Germinal center (tissue), 1 donor: ENCODE data around the gene PRR30.
A peak's percentile ranks its signal among the peaks of the same experiment; 100 is the strongest.
"Not testable (repeated sequence)": the region's sequence is repeated elsewhere in the genome, so short reads cannot be mapped to it uniquely, and the experiment has no call there.

Experiments
- DNase-seq: peaks from one replicate; pipeline ENCODE4 v3.0.0; 2012; ENCODE audit warnings: mixed read lengths, low spot score

Gene PRR30

GRCh38 chr2:27128668-27129571 is 10.3 kb downstream of the PRR30 start:
- no peak for DNase-seq

GRCh38 chr2:27127883-27128667 is 11.1 kb downstream of the PRR30 start:
- no peak for DNase-seq

DNA sequence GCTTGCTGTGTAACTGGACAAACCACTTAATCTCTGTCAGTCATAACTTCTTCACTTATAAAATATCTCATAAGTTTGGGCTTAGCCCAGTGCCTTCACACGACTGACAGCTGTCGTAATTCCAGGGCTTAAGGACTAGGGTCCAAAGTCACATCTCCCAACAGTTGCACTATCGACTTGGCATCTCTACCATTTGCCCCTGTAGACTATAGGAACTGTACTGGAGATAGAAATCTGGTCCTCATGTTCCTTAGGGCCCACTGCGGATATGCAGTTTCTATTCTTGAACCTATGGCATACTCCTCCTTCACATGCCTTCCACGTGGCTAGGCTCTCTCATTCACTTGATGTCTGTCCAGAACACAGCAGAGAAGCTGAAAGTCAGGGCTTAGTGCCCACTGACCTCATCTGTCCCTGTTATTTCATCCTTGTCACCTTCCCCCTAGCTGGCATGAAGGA is 12.9 kb downstream of the PRR30 start:
- no peak for DNase-seq

GRCh38 chr2:27125104-27125503 is 14.1 kb downstream of the PRR30 start:
- no peak for DNase-seq

DNA sequence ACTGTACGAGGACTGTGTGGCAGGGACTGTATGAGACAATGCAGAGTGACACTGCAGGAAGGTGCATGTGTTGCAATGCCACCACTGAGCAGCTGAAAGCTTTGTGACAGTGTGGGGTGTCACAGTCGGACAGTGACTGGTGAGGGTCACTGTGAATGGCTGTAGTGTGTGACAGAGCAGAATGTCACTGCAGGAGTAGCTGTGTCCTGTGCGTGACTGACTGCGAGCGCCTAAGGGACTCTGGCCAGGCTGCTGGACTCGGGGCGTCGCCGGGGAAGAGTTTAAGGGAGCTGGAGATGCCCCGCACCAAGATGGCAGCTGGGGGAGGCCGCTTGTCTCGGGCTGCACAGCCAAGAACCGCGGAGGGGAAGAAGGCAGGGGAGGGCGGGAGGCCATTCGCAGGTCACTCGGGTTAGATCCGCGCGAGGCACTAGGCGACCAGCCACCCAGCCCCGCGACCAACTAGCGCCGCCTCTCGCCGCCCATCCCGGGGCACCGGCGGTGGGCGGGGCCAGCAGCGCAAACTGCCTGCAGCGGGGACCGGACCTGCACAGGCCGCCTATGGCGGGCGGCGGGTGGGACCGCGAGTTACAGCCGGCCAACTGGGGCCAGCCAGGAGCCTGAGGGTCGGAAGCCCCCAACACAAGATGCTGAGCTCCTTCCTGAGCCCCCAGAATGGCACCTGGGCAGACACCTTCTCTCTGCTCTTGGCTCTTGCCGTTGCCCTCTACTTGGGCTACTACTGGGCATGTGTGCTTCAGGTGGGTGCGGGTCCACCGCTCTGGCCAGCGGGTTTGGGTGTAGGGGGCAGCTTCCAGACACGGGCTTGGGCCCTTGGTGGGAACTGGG is 15.7 kb downstream of the PRR30 start, which contains the start of gene ABHD1:
TSS of gene ABHD1 (plus strand) at position 514 of the 849 bp plus-strand sequence. CDS start at position 648, 134 bp downstream.
- DNase-seq: peak; percentile 72

DNA sequence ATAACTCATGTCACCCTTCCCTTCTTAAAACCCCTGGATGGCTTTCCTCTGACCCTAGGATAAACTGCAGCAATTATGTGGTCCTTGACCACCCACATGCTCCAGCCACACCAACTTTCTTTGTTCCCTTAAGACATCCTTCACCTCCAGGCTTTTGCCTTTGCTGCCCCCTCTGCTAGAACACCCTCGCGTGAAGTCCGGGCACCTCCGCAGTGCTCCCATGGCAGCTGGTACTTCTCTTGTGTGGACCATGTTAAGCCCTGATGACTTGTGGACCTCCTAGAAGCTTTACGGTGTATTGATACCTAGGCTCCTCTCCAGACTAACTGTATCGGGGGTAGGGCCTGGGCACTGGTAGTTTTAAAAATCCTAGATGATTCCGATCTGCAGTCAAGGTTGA is 16.4 kb downstream of the PRR30 start:
- DNase-seq: no peak

DNA sequence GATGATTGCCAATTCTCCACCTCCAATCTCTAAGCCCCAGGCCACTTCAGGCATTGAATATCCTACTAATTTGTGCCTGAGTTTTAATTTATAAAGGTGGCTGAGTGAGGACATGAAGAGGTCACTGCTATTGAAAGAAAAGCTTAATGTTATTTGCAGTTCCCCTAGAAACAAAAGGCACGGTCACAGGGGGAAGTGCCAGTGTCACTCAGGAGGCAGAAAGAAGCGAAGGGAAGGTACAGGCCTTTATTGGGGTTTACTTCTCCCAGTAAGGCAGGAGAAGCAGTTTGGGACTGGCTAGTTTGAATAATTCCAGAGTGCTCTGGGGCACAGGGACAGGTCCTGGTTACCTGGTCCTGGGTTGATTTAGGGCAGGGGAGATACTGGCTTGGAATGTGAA is 17.3 kb downstream of the PRR30 start:
- no peak for DNase-seq

DNA sequence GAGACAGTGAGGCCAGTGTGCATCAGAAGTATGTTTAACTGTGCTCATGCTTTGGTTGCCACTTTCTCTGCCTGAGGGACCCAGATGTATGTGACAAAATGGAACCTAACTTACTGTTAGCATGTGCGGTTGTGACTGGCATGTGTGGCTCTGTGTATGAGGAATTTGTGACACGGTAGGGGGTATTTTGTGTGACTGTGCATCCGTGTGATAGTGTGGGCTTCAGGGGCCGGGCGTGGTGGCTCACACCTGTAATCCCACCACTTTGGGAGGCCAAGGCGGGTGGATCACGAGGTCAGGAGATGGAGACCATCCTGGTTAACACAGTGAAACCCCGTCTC is 19.9 kb downstream of the PRR30 start:
- DNase-seq: not testable (repeated sequence)

GRCh38 chr2:27118525-27119329 is 20.5 kb downstream of the PRR30 start, which contains the start of gene CGREF1:
CGREF1 (minus strand) TSS chr2:27119128; CDS start chr2:27104366, 14,762 bp downstream.
- peak; percentile 19 for DNase-seq

GRCh38 chr2:27117995-27118524 is 21.1 kb downstream of the PRR30 start:
- no peak for DNase-seq

DNA sequence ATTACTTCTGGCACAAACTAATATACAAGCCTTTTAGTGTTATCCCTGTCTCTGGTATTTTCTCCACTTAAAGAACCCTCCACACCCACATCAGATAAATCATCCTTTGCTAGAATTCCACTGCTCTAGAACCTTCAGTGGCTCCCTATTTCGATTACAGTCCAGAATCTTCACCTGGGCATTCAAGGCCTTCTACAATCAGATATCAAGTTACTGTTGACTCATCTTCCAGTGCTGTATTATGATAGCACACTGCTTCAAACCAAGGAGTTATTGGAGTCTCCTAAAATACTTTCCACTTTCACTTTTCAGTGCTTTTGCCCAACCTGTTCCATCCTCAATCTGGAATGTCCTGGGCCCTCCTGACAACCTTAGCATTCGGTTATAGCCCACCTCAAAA is 23.7 kb downstream of the PRR30 start:
- no peak for DNase-seq

DNA sequence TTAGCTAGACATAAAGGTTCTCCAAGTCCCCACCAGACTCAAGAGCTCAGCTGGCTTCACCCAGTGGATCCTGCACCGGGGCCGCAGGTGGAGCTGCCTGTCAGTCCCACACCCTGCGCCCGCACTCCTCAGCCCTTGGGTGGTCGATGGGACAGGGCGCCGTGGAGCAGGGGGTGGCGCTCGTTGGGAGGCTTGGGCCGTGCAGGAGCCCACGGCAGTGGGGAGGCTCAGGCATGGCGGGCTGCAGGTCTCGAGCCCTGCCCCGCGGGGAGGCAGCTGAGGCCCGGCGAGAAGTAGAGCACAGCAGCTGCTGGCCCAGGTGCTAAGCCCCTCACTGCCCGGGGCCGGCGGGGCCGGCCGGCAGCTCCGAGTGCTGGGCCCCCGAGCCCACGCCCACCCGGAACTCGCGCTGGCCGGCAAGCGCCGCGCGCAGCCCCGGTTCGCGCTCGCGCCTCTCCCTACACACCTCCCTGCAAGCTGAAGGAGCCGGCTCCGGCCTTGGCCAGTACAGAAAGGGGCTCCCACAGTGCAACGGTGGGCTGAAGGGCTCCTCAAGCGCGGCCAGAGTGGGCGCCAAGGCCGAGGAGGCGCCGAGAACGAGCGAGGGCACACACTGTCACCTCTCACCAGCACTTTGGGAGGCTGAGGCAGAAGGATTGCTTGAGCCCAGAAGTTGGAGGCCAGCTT is 27.7 kb downstream of the PRR30 start:
- not testable (repeated sequence) for DNase-seq

- DNase-seq: not testable (repeated sequence)
Measured at GRCh38 chr2:27110603-27111352, 28.4 kb downstream of the PRR30 start.

- no peak for DNase-seq
Measured at GRCh38 chr2:27109083-27109482, 30.1 kb downstream of the PRR30 start.

DNA sequence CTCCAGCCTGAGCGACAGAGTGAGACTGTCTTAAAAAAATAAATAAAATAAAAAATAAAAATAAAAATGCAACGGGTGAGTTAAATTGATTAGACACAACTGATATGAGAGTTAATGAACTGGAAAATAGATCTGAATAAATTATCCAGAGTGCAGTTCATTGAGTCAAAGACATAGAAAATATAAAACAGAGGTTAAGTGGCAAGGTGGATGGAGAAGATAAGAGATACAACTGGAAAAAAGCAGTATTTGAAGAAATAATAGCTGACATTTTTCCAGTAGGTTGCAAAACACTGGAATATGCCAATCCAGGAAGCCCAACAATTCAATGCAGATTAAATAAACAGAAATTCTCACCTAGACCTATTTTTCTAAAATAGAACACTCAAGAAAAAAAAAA is 31.0 kb downstream of the PRR30 start:
- no peak for DNase-seq

DNA sequence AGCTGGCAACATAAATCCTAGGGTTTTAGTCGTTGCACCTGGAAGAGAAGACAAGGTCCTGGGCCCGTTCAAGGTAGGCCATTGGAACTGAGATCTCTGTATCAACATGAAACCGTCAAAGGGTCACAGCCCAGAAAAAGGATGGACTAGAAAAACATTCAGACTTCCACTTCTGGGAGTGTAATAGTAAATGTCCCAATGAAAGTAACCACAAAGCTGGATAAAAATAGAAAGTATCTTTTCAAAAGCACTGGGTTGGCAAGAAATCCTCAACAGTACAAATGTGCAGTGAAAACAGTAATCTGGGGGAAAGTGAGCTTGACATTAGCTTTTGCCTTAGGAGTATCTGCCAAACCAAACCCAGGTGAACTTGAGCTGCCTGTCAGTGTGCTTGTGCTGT is 33.2 kb downstream of the PRR30 start:
- no peak for DNase-seq

GRCh38 chr2:27102329-27102728 is 36.9 kb downstream of the PRR30 start:
- DNase-seq: no peak

- no peak for DNase-seq
Measured at GRCh38 chr2:27100036-27100435, 39.2 kb downstream of the PRR30 start.

- no peak for DNase-seq
Measured at GRCh38 chr2:27099334-27099955, 39.8 kb downstream of the PRR30 start.
